Measurements from ENCODE around the gene LCE7A.
A peak's percentile ranks its signal among the peaks of the same experiment; 100 is the strongest.

The LCE7A gene

DNA sequence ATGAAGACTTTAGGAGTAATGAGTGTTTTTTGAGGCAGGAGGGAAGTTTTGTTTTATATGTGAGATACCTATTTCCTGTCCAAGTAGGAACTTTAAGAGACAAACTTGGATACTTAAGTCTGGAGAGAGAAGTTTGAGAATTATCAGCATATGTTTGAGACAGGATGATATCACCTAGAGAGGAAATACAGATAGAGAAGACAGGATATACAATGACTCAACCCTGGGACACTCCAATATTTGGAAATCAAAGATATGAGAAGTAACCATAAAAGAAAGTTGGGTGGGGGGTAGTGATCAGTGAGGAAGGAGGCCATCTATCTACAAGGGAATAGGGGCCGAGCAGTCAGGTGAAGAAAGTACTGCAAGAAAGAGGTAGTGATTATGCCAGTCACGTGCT is 6.5 kb downstream of the LCE7A start:
- DNase-seq (ENCODE audit: extremely low read depth, low read depth) = no peak
- TF ChIP-seq, protein P1, sequence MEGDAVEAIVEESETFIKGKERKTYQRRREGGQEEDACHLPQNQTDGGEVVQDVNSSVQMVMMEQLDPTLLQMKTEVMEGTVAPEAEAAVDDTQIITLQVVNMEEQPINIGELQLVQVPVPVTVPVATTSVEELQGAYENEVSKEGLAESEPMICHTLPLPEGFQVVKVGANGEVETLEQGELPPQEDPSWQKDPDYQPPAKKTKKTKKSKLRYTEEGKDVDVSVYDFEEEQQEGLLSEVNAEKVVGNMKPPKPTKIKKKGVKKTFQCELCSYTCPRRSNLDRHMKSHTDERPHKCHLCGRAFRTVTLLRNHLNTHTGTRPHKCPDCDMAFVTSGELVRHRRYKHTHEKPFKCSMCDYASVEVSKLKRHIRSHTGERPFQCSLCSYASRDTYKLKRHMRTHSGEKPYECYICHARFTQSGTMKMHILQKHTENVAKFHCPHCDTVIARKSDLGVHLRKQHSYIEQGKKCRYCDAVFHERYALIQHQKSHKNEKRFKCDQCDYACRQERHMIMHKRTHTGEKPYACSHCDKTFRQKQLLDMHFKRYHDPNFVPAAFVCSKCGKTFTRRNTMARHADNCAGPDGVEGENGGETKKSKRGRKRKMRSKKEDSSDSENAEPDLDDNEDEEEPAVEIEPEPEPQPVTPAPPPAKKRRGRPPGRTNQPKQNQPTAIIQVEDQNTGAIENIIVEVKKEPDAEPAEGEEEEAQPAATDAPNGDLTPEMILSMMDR (IDR thresholded peaks at IDR 0.05; ENCODE audit: low read depth, low read length) = no peak

GRCh38 chr1:152869808-152870419 is 10.1 kb downstream of the LCE7A start:
- DNase-seq (ENCODE audit: extremely low read depth, low read depth) = peak; percentile 36
- TF ChIP-seq, protein P1 (IDR thresholded peaks at IDR 0.05; ENCODE audit: low read depth, low read length) = peak; percentile 83

- no peak for DNase-seq (ENCODE audit: extremely low read depth, low read depth)
- TF ChIP-seq, protein P1 (IDR thresholded peaks at IDR 0.05; ENCODE audit: low read depth, low read length) = peak; percentile 59
Measured at GRCh38 chr1:152870831-152871730, 11.3 kb downstream of the LCE7A start.

GRCh38 chr1:152871731-152872126 is 11.9 kb downstream of the LCE7A start:
- TF ChIP-seq, protein P1 (IDR thresholded peaks at IDR 0.05; ENCODE audit: low read depth, low read length) = no peak

DNA sequence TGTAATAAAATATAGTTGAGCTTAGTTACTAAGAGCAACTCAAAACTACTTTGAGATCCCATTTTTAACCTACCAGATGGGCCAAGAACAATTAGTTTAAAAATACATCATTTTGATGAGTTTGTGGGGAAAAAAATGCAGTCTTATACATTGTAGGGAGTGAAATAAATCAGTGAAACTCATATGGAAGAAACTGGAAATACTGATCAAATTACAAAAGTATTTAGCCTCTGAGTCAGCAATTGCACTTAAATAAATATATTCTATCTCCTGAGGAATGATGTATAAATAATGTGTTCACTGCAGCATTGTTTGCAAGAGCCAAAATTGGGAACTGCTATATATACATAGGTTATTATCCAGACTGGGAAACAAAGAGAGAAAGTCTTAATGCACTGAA is 13.7 kb downstream of the LCE7A start:
- TF ChIP-seq, protein P1 (IDR thresholded peaks at IDR 0.05; ENCODE audit: low read depth, low read length) = no peak
- no peak for DNase-seq (ENCODE audit: extremely low read depth, low read depth)

More at GRCh38 chr1:152871731-152872126, 11.9 kb downstream of the LCE7A start:
- no peak for DNase-seq (ENCODE audit: extremely low read depth, low read depth)

GRCh38 chr1:152876827-152877226 is 17.0 kb downstream of the LCE7A start:
- no peak for DNase-seq (ENCODE audit: extremely low read depth, low read depth)

More at GRCh38 chr1:152876827-152877226, 17.0 kb downstream of the LCE7A start:
- TF ChIP-seq, protein P1 (IDR thresholded peaks at IDR 0.05; ENCODE audit: low read depth, low read length) = no peak

Measured in AG09319 (cell line).